Peyer's patch (tissue), 4 donors: Measurements from ENCODE around the gene EHD1.

Experiments used
- POLR2A ChIP-seq, 2 donors: fragments of 450-650 bp; IDR thresholded peaks; one replicate each; pipeline ENCODE4 v1.5.1; 2017; ENCODE audit warnings: antibody characterized with exemption in 2 of 2, mild to moderate bottlenecking in 2 of 2, moderate library complexity in 2 of 2
- TF ChIP-seq, protein P1 (sequence below), 6 experiments: fragments of 450-650 bp in 4 of 6; fragments of 200-600 bp in 2 of 6; sonication (generic) in 1 of 6; IDR thresholded peaks; one replicate each; pipeline ENCODE4 v1.5.1; 2017 to 2019; ENCODE audit warnings: antibody characterized with exemption in 6 of 6, mild to moderate bottlenecking in 3 of 6, moderate library complexity in 1 of 6

DNA sequence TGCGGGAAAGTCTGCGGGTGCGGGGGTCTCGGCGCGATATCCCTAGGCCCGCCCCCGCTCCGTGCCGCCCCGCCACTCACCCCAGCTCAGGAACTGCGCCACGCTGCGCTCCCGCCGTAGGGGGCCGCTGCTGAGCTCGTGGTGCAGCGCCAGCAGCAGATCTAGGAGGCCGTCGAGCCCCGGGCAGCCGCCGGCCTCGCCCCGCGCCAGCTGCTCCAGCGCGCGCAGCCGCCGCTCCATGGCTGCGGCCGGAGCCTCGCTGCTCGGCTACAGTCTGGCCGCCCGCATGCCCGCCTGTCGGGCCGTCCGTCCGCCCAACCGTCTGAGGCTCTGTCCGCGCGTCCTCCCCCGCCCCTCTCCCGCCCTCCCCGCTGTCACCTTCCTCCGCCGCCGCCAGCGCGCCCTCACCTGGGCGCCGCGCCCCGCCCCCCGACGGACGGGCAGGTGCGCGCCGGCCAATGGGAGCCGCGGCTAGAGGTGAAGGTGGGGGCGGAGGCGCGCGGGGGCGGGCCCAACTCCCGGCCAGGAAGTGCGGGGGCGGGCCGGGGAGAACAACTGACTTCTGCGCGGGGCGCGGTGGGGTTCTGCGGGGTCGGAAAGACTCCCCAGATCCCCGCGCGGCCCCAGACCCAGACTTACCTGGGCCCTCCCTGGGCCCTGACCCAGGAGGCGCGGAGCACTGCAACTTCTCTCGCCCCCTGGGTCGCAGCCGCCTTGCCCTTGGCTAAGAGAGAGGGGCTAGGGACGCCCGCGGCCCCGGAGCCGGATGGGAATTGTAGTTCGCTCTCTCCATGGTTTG is 33.9 kb downstream of the EHD1 start, which contains the start of gene CDC42BPG:
- TF ChIP-seq, protein P1, sequence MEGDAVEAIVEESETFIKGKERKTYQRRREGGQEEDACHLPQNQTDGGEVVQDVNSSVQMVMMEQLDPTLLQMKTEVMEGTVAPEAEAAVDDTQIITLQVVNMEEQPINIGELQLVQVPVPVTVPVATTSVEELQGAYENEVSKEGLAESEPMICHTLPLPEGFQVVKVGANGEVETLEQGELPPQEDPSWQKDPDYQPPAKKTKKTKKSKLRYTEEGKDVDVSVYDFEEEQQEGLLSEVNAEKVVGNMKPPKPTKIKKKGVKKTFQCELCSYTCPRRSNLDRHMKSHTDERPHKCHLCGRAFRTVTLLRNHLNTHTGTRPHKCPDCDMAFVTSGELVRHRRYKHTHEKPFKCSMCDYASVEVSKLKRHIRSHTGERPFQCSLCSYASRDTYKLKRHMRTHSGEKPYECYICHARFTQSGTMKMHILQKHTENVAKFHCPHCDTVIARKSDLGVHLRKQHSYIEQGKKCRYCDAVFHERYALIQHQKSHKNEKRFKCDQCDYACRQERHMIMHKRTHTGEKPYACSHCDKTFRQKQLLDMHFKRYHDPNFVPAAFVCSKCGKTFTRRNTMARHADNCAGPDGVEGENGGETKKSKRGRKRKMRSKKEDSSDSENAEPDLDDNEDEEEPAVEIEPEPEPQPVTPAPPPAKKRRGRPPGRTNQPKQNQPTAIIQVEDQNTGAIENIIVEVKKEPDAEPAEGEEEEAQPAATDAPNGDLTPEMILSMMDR (IDR thresholded peaks at IDR 0.05): peak; percentile 50 to 88 (median 74)
- peak; percentile 71 to 77 for TF ChIP-seq POLR2A (IDR thresholded peaks at IDR 0.05)
